Prostate gland (tissue), 2 donors: ENCODE data around the gene TMEM45B. TPM values are rescaled to one million over a fixed set of nuclear protein-coding genes. Genes with fewer than 3 reads are reported as not detected.
A peak's percentile ranks its signal among the peaks of the same experiment; 100 is the strongest.

ENCODE experiments used
- DNase-seq: peaks from one replicate; pipeline ENCODE4 v3.0.0-alpha.2; 2019; ENCODE audit warnings: low spot score
- H3K27ac ChIP-seq, 2 donors: fragments of 200-600 bp; sonication (generic); 2 replicates each; pipeline ENCODE4 v1.5.1; 2017 to 2019
- H3K27me3 ChIP-seq: fragments of 200-600 bp; sonication (generic); replicated peaks from 2 replicates; pipeline ENCODE4 v1.5.1; 2019; ENCODE audit not compliant: insufficient read depth
- H3K36me3 ChIP-seq, 2 donors: fragments of 200-600 bp; sonication (generic); 1 replicate in 1 of 2; 2 replicates in 1 of 2; pipeline versions ENCODE4 v1.5.1 to v1.8.1; 2017 to 2019
- H3K4me1 ChIP-seq: fragments of 200-600 bp; sonication (generic); replicated peaks from 2 replicates; pipeline ENCODE4 v1.5.1; 2019
- H3K4me3 ChIP-seq, 2 donors: fragments of 200-600 bp; sonication (generic); 2 replicates each; pipeline ENCODE4 v1.5.1; 2017 to 2019
- H3K9me3 ChIP-seq: fragments of 200-600 bp; sonication (generic); 2 replicates; pipeline ENCODE4 v1.5.1; 2017
- POLR2A ChIP-seq: fragments of 450-650 bp; IDR thresholded peaks from one replicate; pipeline ENCODE4 v1.6.1; 2016; ENCODE audit warnings: antibody characterized with exemption, mild to moderate bottlenecking
- POLR2AphosphoS5 ChIP-seq: sonication (generic); formaldehyde crosslinking; IDR thresholded peaks from one replicate; pipeline ENCODE4 v1.6.1; 2017; ENCODE audit warnings: antibody characterized with exemption
- whole genome bisulfite sequencing: methylation state at CpG from one replicate; pipeline ENCODE4 v1.1.5; 2018; 5-methylcytosine and 5-hydroxymethylcytosine counted together
- intact Hi-C: fragments of 100-400 bp; cut with DNase I; formaldehyde crosslinking; loops from one replicate; pipeline ENCODE4 v1.14.2; 2022
- total RNA-seq, 2 donors: library from RNA; depleted of rRNA; stranded (reverse); fragments of >200 nt; gene quantifications; one replicate each; pipeline ENCODE4 v1.1.0, GENCODE V29; 2016
- TF ChIP-seq, protein P1 (sequence below), 4 experiments: fragments of 200-600 bp in 2 of 4; fragments of 450-650 bp in 2 of 4; sonication (generic) in 2 of 4; IDR thresholded peaks; 1 replicate in 3 of 4; 2 replicates in 1 of 4; pipeline ENCODE4 v1.5.1; 2016 to 2019; ENCODE audit warnings: antibody characterized with exemption in 4 of 4, mild to moderate bottlenecking in 2 of 4, moderate library complexity in 2 of 4

Gene TMEM45B
- total RNA-seq, 2 donors from 2014 or later = 5.2 to 11.0 TPM

DNA sequence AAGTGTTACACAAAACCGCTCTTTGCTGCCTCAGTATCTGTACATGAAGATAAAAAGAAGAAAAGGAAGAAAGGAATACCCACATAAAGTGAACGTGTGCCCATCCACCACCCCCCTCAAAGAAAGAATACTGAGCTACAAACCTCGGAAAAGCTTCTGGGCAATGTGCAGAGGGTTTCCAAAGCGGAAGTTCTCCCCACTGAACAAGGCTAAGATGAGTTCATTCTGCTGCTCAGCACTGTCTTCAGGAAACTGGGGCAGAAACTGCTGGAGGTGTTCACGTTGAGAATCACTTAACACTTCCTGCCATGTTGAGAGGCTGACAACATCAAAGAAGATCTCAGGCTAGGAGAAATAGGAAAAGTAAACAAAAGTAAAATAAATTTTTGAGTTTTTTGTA, 72.8 kb downstream of the TMEM45B start:
- Histone ChIP-seq H3K4me3 (no peak overlapping the region), H3K4me1 (no peaks in the 10 kb centered on the region), H3K36me3 (peaks cover 3 to 13% of the 10 kb centered on the region in 2 donors), H3K27me3 (no peaks in the 10 kb centered on the region), H3K27ac (no peak overlapping the region), H3K9me3 (no peaks in the 10 kb centered on the region)
- no peak for DNase-seq
- intact Hi-C loops = no loop called here
- 86% methylated on average over 5 of the region's 5 CpGs for WGBS
- TF ChIP-seq, protein P1, sequence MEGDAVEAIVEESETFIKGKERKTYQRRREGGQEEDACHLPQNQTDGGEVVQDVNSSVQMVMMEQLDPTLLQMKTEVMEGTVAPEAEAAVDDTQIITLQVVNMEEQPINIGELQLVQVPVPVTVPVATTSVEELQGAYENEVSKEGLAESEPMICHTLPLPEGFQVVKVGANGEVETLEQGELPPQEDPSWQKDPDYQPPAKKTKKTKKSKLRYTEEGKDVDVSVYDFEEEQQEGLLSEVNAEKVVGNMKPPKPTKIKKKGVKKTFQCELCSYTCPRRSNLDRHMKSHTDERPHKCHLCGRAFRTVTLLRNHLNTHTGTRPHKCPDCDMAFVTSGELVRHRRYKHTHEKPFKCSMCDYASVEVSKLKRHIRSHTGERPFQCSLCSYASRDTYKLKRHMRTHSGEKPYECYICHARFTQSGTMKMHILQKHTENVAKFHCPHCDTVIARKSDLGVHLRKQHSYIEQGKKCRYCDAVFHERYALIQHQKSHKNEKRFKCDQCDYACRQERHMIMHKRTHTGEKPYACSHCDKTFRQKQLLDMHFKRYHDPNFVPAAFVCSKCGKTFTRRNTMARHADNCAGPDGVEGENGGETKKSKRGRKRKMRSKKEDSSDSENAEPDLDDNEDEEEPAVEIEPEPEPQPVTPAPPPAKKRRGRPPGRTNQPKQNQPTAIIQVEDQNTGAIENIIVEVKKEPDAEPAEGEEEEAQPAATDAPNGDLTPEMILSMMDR (IDR thresholded peaks at IDR 0.05) = no peak
- TF ChIP-seq POLR2AphosphoS5 = no peak
- TF ChIP-seq POLR2A = no peak

DNA sequence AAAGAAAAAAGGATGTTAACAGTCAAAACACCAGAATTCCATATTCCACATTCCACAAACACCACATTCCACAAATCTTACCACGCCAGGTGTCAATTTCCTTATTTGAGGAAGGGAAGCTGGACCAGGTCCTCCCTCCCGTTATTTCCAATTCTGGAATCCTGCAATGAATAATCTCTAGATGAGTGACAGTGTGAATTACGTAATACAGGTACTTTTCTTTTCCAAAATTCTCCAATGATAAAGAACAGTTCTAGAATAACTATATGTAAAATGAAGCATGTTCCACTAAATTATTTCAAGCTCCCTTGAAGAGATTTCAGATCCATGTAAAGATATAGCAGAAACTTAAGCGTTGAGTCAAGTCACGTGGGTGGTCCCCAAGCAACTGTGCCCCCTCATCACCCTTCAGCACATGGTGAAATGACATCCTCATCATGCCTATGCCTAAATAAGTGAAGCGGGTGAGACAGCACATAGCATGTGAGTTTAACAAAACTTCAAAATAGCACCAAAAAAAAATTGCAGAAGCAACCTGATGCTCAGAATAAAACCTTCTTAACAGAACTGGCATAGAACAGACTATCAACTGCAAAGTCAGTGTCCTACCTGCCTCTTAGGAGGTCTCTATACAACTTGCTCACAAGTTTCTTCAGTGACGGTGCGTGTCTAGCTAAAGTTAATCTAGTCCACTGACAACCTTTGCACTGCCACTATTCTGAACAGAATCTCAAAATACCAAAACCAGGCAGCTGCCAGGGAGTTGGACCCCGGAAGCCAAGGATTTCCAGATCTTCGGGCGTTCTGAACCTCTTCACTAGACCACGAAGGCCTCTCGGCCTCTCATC, 78.9 kb downstream of the TMEM45B start:
- Histone ChIP-seq H3K9me3 (no peaks in the 10 kb centered on the region), H3K27ac (peak overlapping the region; percentile 64 to 80), H3K4me1 (no peaks in the 10 kb centered on the region), H3K36me3 (no peaks in the 10 kb centered on the region), H3K27me3 (no peaks in the 10 kb centered on the region), H3K4me3 (peak overlapping the region; percentile 72 to 84)
- intact Hi-C loops = loop anchor here (10.0 kb wide), 1 partner anchor 110 kb away; no protein-coding TSS in a partner anchor
- DNase-seq = no peak
- TF ChIP-seq POLR2AphosphoS5 (no peak), POLR2A (no peak)
- TF ChIP-seq, protein P1 (IDR thresholded peaks at IDR 0.05) = no peak
- WGBS = 23% methylated on average over 13 of the region's 13 CpGs

DNA sequence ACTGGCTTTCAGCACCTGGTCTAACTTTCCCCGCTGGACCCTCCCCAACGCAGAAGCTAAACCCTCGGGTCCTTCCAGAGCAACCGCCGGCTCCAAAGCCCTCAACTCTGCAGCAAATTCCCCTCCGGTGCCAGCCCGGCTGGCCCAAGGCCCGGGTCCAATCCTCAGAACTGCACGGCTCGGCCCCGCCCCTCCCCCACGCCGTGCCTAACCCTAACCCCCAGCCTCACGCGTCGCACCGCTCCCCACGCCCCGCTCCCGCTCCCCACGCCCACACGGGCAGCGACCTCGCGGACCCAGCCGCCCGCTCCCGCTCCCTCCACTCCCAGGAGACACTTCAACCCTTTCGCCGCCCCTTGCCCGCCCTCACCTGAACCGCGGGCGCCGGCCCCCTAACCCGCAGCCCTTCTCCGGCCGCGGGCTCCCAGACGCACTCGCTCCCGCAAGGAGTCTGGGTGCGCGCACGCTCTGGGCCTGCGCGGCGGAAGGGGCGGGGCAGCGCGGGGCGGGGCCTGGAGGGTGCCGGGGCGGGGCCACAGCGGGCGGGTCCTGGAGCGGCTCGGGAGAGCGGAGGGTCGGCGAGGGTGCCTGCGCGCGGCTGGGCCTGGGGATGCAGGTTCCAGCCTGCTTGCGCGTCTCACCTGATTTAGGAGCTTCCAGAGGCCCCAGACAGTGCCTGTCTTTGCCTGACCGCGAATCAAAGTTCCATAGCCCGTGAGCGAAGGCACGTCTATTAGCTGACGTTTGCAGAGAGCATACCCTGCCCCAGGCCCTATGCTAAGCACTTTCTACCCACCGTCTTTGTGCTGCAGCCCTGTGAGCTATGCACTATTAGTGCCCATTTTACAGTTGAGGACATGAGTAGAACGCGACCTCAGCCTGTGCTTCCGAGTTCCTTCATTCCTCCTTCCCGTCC, 79.7 kb downstream of the TMEM45B start, which contains the start of gene NFRKB:
TSS of gene NFRKB (minus strand) at position 453 of the 916 bp plus-strand sequence. CDS start 2,729 bp downstream, outside the sequence.
- no peaks in the 10 kb centered on the region for H3K9me3 ChIP-seq
- no peaks in the 10 kb centered on the region for H3K4me1 ChIP-seq
- H3K36me3 ChIP-seq = no peaks in the 10 kb centered on the region
- H3K27me3 ChIP-seq = no peaks in the 10 kb centered on the region
- WGBS = under 1% methylated on average over 77 of the region's 77 CpGs
- peak within 1 kb of the TSS; percentile 72 to 84 for H3K4me3 ChIP-seq
- H3K27ac ChIP-seq = peak within 1 kb of the TSS; percentile 64 to 80
- peak; percentile 82 for DNase-seq
- intact Hi-C loops = loop anchor here (10.0 kb wide), 1 partner anchor 111 kb away; no protein-coding TSS in a partner anchor
- peak; percentile 39 for TF ChIP-seq POLR2AphosphoS5
- TF ChIP-seq, protein P1 (IDR thresholded peaks at IDR 0.05) = peak in 1 of 4 experiments; percentile 10
- peak; percentile 83 for TF ChIP-seq POLR2A

DNA sequence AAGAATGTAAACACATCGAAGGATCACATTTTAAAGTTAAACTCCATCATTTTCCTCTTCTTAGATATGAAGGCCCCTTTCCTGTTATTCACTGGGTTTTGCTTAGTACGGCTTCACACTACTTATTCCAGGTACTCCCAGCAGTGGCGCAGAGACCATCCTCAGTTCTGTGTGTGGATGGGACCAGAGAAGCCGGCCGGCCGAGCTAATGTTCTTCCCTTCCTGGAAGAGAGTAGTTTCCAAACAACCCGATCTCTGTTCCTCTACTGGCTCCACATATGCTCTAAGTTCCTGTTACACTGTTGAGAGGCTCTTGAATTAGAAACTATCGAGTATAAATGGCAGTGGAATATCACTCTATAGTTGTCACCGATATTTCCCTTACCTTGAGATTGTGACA, 80.4 kb downstream of the TMEM45B start:
- DNase-seq = no peak
- Histone ChIP-seq H3K9me3 (no peaks in the 10 kb centered on the region), H3K27me3 (no peaks in the 10 kb centered on the region), H3K4me3 (peak overlapping the region; percentile 72 to 84), H3K36me3 (no peaks in the 10 kb centered on the region), H3K27ac (peak overlapping the region; percentile 64 to 80), H3K4me1 (no peaks in the 10 kb centered on the region)
- intact Hi-C loops = loop anchor here (10.0 kb wide), 1 partner anchor 111 kb away; no protein-coding TSS in a partner anchor
- 64% methylated on average over 9 of the region's 9 CpGs for WGBS
- TF ChIP-seq, protein P1 (IDR thresholded peaks at IDR 0.05) = no peak
- TF ChIP-seq POLR2AphosphoS5 (no peak), POLR2A (no peak)
